Glutamatergic neuron (in vitro differentiated cells): ENCODE results near the gene ITM2C. TPM values are rescaled to one million over a fixed set of nuclear protein-coding genes. Genes with fewer than 3 reads are reported as not detected.
A peak's percentile ranks its signal among the peaks of the same experiment; 100 is the strongest.

Experiments used
- DNase-seq: peaks from one replicate; pipeline ENCODE4 v3.0.0; 2022
- H3K27ac Mint-ChIP-seq: one replicate; pipeline ENCODE4 v1.8.0; 2020; ENCODE audit warnings: mild to moderate bottlenecking, mixed read lengths, inconsistent platforms; ENCODE audit not compliant: unreplicated experiment
- H3K27me3 Mint-ChIP-seq: one replicate; pipeline ENCODE4 v1.8.0; 2020; ENCODE audit warnings: mild to moderate bottlenecking, moderate library complexity, mixed read lengths, inconsistent platforms; ENCODE audit not compliant: unreplicated experiment
- H3K36me3 Mint-ChIP-seq: one replicate; pipeline ENCODE4 v1.8.0; 2020; ENCODE audit warnings: mild to moderate bottlenecking, mixed read lengths, inconsistent platforms; ENCODE audit not compliant: unreplicated experiment
- H3K4me1 Mint-ChIP-seq: one replicate; pipeline ENCODE4 v1.8.0; 2020; ENCODE audit warnings: mild to moderate bottlenecking, low read depth, mixed read lengths, inconsistent platforms; ENCODE audit not compliant: unreplicated experiment
- H3K4me3 Mint-ChIP-seq: one replicate; pipeline ENCODE4 v1.8.0; 2020; ENCODE audit warnings: mild to moderate bottlenecking, mixed read lengths, inconsistent platforms; ENCODE audit not compliant: unreplicated experiment
- H3K9me3 Mint-ChIP-seq: one replicate; pipeline ENCODE4 v1.8.0; 2020; ENCODE audit warnings: mild to moderate bottlenecking, moderate library complexity, mixed read lengths, inconsistent platforms; ENCODE audit not compliant: unreplicated experiment
- total RNA-seq: library from RNA; stranded (reverse); fragmentation: NEBNext Ultra II Directional; extraction: Animal tissue kit (Norgen Biotek cat#: 25700); gene quantifications from one replicate; pipeline ENCODE4 v1.2.1, GENCODE V29; 2021; ENCODE audit not compliant: unreplicated experiment
- TF ChIP-seq, protein P1 (sequence below): fragments of 200-600 bp; sonication (generic); IDR thresholded peaks from one replicate; pipeline ENCODE4 v1.5.0; 2021; ENCODE audit not compliant: partially characterized antibody, unreplicated experiment

Gene ITM2C
- total RNA-seq, 1 donor from 2014 or later, result 72.0 TPM

DNA sequence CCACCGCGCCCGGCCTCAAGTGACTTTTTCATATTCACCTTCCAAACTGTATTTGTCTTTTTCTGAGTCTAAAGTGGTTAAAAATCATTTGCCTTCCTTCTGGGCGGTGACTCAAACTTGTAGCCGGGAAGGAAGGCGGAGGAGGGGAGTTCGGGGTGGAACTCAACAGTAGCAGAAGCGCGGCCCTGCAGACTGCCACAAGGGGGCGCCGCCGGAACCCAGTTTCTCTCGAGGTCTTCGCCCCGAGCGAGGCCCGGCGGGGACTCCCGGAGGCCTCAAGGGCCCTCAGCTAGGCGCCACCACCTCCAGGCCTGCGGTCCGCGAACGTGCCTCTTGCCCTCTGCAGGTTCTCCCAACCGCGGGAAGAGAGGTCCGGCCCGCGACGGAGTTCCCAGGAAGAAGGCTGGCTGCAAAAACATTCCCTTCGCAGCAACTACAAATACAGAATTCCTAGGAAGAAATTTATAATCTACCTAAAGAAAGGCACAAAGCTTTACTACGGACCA is 16.8 kb upstream of the ITM2C start:
- H3K36me3 Mint-ChIP-seq, result no peaks in the 10 kb centered on the region
- peaks cover 3% of the 10 kb centered on the region for H3K27me3 Mint-ChIP-seq
- TF ChIP-seq, protein P1, sequence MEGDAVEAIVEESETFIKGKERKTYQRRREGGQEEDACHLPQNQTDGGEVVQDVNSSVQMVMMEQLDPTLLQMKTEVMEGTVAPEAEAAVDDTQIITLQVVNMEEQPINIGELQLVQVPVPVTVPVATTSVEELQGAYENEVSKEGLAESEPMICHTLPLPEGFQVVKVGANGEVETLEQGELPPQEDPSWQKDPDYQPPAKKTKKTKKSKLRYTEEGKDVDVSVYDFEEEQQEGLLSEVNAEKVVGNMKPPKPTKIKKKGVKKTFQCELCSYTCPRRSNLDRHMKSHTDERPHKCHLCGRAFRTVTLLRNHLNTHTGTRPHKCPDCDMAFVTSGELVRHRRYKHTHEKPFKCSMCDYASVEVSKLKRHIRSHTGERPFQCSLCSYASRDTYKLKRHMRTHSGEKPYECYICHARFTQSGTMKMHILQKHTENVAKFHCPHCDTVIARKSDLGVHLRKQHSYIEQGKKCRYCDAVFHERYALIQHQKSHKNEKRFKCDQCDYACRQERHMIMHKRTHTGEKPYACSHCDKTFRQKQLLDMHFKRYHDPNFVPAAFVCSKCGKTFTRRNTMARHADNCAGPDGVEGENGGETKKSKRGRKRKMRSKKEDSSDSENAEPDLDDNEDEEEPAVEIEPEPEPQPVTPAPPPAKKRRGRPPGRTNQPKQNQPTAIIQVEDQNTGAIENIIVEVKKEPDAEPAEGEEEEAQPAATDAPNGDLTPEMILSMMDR, result peak; percentile 97
- H3K4me1 Mint-ChIP-seq, result peaks cover 8% of the 10 kb centered on the region
- peaks cover 7% of the 10 kb centered on the region for H3K9me3 Mint-ChIP-seq
- peak; percentile 93 for DNase-seq
- H3K4me3 Mint-ChIP-seq, result no peak overlapping the region
- H3K27ac Mint-ChIP-seq, result no peak overlapping the region

DNA sequence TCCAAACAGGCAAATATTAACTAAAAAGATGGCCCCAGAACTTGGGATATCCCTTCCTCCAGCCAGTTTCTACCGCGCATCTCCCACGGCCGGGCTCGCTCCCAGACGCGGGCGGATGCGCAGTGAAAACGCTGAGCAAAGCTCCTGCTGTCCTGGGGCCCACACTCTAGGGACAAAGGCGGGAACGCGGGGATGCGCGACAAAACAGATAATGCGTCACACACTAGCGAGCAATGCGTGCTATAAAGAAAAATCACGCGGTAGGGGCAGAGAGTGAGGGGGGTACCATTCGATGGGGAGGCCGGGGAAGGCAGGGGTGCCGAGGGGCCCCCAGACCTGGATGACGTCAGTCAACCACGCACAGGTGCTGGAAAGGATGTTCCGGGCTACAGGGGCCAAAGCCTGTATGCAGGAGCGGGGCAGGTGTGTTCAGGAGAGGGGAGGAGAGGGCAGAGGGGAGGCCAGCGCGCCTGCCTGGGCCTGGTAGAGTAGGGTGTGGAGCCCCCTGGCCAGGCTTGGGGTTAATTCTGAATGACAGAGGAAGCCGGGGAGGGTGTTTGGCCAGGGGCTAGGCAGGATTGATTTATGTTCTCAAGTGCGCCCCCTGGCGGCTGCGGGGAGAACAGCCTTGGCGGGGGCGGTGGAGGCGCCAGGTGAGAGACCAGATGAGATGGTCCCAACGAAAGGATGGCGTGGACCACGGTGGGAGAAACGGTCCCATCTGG is 14.9 kb upstream of the ITM2C start:
- peaks cover 3% of the 10 kb centered on the region for H3K27me3 Mint-ChIP-seq
- peaks cover under 1% of the 10 kb centered on the region for H3K4me1 Mint-ChIP-seq
- TF ChIP-seq, protein P1, result peak; percentile 98
- H3K4me3 Mint-ChIP-seq, result no peak overlapping the region
- DNase-seq, result peak; percentile 79
- H3K36me3 Mint-ChIP-seq, result no peaks in the 10 kb centered on the region
- H3K27ac Mint-ChIP-seq, result no peak overlapping the region
- H3K9me3 Mint-ChIP-seq, result peaks cover 7% of the 10 kb centered on the region

DNA sequence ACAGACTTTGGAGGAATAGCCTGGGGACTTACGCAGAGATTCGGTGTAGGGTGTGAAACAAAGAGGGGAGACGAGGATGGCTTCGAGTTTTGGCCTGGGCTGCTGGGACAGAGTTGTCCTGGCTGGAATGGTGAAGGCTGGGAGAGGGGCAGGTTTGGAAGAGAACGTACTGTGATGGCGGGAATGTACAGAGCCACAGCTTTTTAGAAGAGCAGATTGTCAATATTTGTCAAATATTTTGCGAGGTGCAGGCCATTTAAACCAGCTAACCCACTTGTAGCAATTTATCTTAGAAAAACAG is 14.4 kb upstream of the ITM2C start:
- H3K36me3 Mint-ChIP-seq, result no peaks in the 10 kb centered on the region
- no peak overlapping the region for H3K4me3 Mint-ChIP-seq
- no peak overlapping the region for H3K27ac Mint-ChIP-seq
- TF ChIP-seq, protein P1, result peak; percentile 42
- H3K4me1 Mint-ChIP-seq, result no peaks in the 10 kb centered on the region
- H3K27me3 Mint-ChIP-seq, result peaks cover 3% of the 10 kb centered on the region
- DNase-seq, result no peak
- H3K9me3 Mint-ChIP-seq, result peaks cover 7% of the 10 kb centered on the region

DNA sequence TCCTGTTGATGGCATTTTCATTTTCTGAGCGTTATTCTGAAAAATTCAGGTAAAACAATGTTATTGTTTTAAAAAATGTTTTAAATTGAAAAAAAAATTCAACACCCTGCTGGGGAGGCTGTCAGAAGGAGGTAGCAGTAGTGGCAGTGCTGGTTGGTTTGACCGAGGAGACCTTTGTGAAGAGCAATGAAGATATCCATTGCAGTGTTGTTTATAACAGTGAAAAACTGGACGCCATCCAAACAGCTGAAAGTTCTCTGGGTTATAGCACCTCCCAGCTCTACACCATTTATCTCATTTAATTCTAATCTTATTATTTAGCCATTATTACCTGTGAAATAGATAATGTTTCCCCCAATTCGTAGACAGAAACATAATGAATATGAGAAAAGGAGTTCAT is 12.6 kb upstream of the ITM2C start:
- Mint-ChIP-seq H3K27ac (no peak overlapping the region), H3K4me1 (no peaks in the 10 kb centered on the region), H3K36me3 (no peaks in the 10 kb centered on the region), H3K4me3 (no peak overlapping the region), H3K27me3 (peaks cover 3% of the 10 kb centered on the region), H3K9me3 (peaks cover 5% of the 10 kb centered on the region)
- DNase-seq, result no peak
- TF ChIP-seq, protein P1, result no peak

DNA sequence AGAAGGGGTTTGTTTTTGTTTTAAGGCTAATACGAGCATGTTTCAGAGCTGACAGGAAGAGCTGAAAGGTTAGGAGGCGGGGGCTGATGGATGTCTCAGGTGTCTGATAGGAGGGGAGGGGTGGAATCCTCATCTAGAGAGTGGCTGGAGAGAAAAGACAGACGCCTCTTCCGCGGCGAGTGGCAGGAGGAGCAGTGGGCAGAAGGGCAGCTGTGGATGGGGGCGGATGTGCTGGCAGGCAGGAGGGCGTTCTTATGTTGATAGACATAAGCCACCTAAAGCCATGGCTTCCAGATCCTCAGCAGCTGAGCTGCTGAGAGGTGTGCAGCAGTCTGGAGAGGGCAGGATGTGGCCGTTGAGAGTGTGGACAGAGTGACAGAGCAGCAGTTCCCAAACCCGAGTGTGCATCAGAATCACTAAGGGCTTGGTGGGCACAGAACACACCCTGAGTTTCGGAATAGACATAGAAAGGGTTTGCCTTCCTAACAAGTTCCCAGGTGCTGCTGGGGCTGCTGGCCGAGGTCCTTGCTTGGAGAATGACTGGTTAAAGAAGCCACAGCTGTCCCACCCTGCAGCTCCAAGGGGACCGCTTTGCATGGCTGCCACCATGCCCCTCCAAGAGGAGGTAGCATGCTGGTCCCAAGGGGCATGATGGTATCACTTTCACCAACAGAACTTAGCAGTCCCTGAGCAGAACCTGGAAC is 3.0 kb upstream of the ITM2C start:
- peak overlapping the region; percentile 0 for H3K27ac Mint-ChIP-seq
- TF ChIP-seq, protein P1, result no peak
- peaks cover 4% of the 10 kb centered on the region for H3K4me1 Mint-ChIP-seq
- H3K36me3 Mint-ChIP-seq, result no peaks in the 10 kb centered on the region
- peaks cover 6% of the 10 kb centered on the region for H3K9me3 Mint-ChIP-seq
- H3K4me3 Mint-ChIP-seq, result no peak overlapping the region
- peaks cover 4% of the 10 kb centered on the region for H3K27me3 Mint-ChIP-seq
- DNase-seq, result no peak
